DOHH2 (cell line): ENCODE measurements around the gene WDR27.

Source experiments
- CTCF ChIP-seq: fragments of 200-600 bp; sonication (generic); IDR thresholded peaks from one replicate; pipeline ENCODE4 v1.5.1; 2014; ENCODE audit warnings: antibody characterized with exemption, mild to moderate bottlenecking, low read depth, low read length; ENCODE audit not compliant: poor library complexity, severe bottlenecking
- EZH2phosphoT487 ChIP-seq: fragments of 200-600 bp; sonication (generic); IDR thresholded peaks from 2 replicates; pipeline ENCODE4 v1.6.1; 2017; ENCODE audit warnings: borderline replicate concordance, mild to moderate bottlenecking, antibody characterized with exemption, low read length, moderate library complexity, mixed read lengths

- TF ChIP-seq CTCF (no peak), EZH2phosphoT487 (no peak)
Measured at GRCh38 chr6:169425628-169426370, 276.0 kb downstream of the WDR27 start.
